Adrenal gland (tissue), 5 donors: ENCODE results near the gene SLC43A1.

Experiments used
- CTCF ChIP-seq, 6 experiments: fragments of 450-650 bp in 4 of 6; fragments of 200-600 bp in 2 of 6; sonication (generic) in 1 of 6; IDR thresholded peaks; 1 replicate in 5 of 6; 2 replicates in 1 of 6; pipeline versions ENCODE4 v1.5.1 to v1.8.0; 2016 to 2021; ENCODE audit warnings: antibody characterized with exemption in 6 of 6, mild to moderate bottlenecking in 2 of 6, moderate library complexity in 1 of 6
- POLR2A ChIP-seq, 2 donors: fragments of 450-650 bp; IDR thresholded peaks; one replicate each; pipeline ENCODE4 v1.6.1; 2017; ENCODE audit warnings: antibody characterized with exemption in 2 of 2, mild to moderate bottlenecking in 2 of 2, moderate library complexity in 1 of 2
- donor health status: DM: no; HTN: no; CAD: no.

GRCh38 chr11:57467508-57468157 is 47.9 kb downstream of the SLC43A1 start:
- TF ChIP-seq CTCF (IDR thresholded peaks at IDR 0.05) (no peak), POLR2A (IDR thresholded peaks at IDR 0.05) (no peak)
